ENCODE measurements around the gene KRT79.

The KRT79 gene

DNA sequence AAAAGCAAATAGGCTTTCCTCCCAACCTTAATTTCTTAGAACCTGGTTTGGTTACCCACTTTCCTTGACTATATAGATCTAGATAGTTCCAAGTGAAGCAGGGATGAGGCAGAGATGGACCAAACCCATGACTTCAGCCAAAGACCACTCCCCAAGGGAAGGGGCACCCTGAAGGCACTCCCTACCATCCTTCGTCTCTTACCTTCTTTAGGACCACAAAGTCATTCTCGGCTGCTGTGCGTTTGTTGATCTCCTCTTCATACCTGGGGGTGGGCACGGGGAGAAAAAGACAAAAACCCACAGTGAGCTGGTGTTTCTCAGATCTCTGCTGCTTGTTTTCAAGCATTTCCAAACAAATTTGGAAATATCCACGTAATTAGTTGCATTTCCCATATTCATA lies 23.6 kb downstream of the KRT79 start:
- in situ Hi-C loops (cut with HindIII; ENCODE audit: low sequenced_read_pairs) = loop anchor here (10.0 kb wide), 1 partner anchor 106 kb away; the partner anchor contains the start of gene KRT77

DNA sequence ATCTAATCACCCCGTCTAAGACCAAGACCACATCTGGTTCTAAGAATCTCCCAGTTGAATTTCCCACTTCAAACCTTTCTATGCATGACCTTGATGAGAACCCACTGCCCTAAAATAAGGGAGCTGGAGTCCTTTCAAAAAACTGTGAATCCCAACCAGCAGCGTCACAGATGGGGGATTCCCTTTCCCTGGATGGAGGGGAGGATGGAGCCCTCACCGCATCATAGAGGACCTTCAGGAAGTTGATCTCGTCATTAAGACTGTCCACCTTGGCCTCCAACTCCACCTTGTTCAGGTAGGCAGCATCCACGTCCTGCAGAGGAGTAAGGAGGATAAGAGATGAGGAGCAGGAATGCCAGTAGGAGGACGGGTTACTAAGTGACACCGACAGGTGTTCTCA lies 24.9 kb downstream of the KRT79 start:
- in situ Hi-C loops (cut with HindIII; ENCODE audit: low sequenced_read_pairs) = no loop called here

GRCh38 chr12:52808573-52809160 lies 25.4 kb downstream of the KRT79 start:
- in situ Hi-C loops (cut with HindIII; ENCODE audit: low sequenced_read_pairs) = no loop called here

- in situ Hi-C loops (cut with HindIII; ENCODE audit: low sequenced_read_pairs) = no loop called here
Measured at GRCh38 chr12:52807544-52808470, 26.3 kb downstream of the KRT79 start.

DNA sequence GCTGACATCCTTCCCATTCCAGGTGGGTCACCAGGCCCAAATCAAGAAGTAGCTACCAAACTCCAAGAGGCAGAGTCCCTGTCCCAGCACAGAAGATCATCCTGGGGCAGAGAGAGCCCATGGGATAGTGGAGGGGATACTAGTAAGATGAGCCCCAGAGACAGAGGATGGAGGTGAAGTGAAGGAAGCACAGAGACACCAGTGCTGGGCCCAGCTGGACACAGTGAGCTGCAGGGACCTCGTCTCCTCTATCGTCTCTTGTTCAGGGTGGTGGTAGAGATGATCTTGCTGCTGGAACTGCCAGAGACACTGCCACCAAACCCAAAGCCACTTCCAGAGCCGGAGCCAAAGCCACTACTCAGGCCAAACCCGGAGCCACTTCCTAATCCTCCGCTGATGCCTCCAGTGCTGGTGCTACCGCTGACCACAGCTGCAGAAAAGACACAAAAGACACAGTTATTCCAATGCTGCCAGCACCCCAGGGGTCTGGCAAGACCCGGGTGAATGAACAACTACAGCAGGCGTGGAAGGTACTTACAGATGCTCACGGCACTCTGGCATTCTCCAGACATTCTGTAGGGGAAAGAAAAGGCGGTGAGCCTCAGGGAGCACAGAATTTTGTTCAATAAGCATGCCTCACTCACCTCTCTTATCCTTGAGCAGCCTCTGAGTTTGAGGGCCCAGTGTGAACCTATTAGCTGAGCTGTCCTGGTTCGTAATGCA lies 27.1 kb downstream of the KRT79 start:
- in situ Hi-C loops (cut with HindIII; ENCODE audit: low sequenced_read_pairs) = no loop called here

DNA sequence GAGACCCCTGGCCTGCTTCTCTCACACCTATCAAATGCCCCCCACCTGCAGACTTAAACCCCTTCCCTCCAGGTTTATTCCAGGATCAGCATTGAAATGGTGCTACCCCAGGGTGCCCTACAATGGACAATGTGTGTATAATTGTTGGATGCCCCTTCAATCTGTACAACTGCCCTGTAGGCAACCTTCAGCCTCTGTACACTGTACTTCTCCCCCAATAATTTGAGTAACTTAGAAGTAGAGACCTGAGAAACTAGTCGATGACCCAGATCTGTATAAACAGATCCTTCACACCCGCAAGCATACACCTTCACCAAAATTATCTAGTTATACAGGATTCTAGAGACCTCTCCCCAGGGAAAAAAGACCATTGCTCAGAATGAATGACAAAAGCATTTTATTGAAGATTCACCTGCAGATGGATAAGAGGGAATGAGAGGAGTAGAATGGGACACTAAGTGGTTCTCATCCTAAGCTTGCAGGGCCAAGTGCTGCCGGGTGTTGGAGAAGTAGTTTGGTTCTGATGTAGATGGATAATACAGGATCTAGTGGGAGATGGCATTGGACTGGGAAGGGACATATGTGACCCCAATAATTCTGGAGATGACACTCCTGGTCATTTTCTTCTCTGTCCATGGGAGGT lies 27.8 kb downstream of the KRT79 start:
- in situ Hi-C loops (cut with HindIII; ENCODE audit: low sequenced_read_pairs) = no loop called here

GRCh38 chr12:52805739-52806138 lies 28.4 kb downstream of the KRT79 start:
- in situ Hi-C loops (cut with HindIII; ENCODE audit: low sequenced_read_pairs) = no loop called here

DNA sequence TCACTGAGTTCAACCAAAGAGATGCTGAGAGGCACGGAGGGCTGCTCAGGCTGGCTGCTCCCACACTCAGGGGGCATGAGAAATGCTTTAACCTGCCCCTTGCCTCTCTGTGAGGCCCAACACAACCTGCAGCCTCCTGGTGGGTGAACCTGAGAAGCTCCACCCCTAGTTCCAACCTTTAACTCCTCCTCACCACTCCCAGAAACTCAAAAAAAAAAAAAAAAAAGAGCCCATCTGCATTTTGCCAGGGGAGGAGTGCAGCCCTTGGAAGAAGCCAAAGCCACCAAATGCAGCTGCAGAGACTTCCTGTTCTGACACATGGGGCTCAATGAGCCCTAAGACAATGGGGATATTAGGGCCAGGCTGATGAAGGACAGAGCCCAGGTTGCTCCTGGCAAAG lies 29.1 kb downstream of the KRT79 start:
- in situ Hi-C loops (cut with HindIII; ENCODE audit: low sequenced_read_pairs) = no loop called here

GRCh38 chr12:52802442-52802841 lies 31.7 kb downstream of the KRT79 start:
- in situ Hi-C loops (cut with HindIII; ENCODE audit: low sequenced_read_pairs) = no loop called here

- in situ Hi-C loops (cut with HindIII; ENCODE audit: low sequenced_read_pairs) = no loop called here
Measured at GRCh38 chr12:52801773-52802172, 32.3 kb downstream of the KRT79 start.

DNA sequence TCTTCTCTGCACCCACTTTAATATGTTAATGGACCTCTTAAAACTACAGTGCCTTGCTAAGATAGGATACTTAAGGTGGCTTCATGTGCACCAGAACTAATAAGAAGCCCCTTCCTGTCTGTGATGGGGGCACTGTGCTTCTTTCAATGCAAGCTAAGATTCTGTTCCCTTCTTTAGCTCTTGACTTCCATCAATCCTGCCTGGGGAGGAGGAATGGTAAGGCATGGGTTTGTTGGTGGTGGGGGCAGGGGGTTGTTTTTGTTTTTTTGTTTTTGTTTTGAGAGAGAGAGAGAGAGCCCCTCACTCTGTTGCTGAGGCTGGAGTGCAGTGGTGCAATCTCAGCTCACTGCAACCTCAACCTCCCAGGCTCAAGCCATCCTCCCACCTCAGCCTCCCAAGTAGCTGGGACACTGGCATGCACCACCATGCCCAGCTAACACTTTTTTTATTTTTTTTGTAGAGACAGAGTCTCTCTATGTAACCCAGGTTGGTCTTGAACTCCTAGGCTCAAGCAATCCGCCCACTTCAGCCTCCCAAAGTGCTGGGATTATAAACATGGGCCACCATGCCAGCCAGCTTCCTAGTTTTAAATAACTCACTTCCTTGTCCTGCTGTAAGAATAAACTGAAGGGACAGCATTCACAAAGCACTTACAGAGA lies 33.7 kb downstream of the KRT79 start:
- in situ Hi-C loops (cut with HindIII; ENCODE audit: low sequenced_read_pairs) = no loop called here

DNA sequence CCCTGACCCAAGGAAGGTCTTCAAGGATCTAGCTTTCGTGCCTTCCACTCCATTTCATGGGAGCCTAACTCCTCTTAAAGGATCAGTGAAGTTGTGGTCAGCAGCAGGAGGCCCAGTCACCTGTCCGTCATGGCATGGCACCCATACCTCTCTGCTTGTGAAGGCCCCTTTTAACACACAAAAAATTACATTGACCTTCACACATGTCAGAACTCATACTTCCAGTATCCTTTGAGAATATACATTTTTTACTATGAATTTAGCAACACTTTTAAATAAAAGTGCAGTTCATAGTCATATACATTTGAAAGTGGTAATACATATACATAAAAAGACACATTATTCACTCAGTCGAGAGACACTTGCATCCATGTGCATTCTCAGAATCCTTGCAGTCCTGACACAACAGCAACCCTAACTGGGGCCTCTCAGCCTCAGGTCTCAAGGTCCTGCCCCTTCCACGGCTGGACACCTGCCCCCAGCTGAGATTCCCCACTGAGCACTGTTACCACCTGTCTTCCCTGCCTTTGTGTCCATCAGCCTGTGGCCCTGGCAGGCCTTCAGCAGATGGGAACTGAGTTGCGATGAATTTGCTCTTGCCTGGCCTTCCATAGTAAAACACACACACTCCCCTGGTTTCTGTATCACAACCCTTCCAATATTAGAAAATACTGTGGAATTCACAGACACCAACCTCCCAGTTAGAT lies 34.5 kb downstream of the KRT79 start:
- in situ Hi-C loops (cut with HindIII; ENCODE audit: low sequenced_read_pairs) = no loop called here

- in situ Hi-C loops (cut with HindIII; ENCODE audit: low sequenced_read_pairs) = no loop called here
Measured at GRCh38 chr12:52798671-52799504, 35.2 kb downstream of the KRT79 start.

- in situ Hi-C loops (cut with HindIII; ENCODE audit: low sequenced_read_pairs) = no loop called here
Measured at GRCh38 chr12:52798003-52798670, 36.0 kb downstream of the KRT79 start.

DNA sequence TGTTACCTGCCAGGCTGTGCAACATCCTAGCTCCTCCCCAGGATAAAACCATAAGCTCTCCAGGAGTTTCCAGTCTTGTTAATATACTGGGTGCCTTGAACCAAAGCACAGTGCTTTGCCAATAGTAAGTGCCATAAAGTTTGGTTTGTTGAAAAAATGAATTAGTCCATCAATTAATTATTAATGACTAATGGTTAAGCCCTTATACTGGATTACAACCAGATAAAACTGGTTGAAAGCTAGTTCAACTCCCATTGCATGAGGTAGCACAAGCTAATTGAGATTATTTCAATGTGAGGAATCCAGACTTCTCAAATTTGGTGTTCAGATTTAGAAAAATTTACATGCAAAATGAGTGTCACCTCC lies 36.6 kb downstream of the KRT79 start:
- in situ Hi-C loops (cut with HindIII; ENCODE audit: low sequenced_read_pairs) = no loop called here

- in situ Hi-C loops (cut with HindIII; ENCODE audit: low sequenced_read_pairs) = no loop called here
Measured at GRCh38 chr12:52796839-52797528, 37.1 kb downstream of the KRT79 start.

GRCh38 chr12:52796429-52796794 lies 37.7 kb downstream of the KRT79 start:
- in situ Hi-C loops (cut with HindIII; ENCODE audit: low sequenced_read_pairs) = no loop called here

Measured in DLD1 (cell line).